HepG2 (cell line): ENCODE data around the gene PCSK6. TPM values are rescaled to one million over a fixed set of nuclear protein-coding genes. Genes with fewer than 3 reads are reported as not detected.

Source experiments
- BRCA1 ChIP-seq: sonication (generic); formaldehyde crosslinking; IDR thresholded peaks from 2 replicates; pipeline ENCODE4 v1.4.0; 2020; ENCODE audit warnings: missing genetic modification reagents
- CCAR2 ChIP-seq: fragments of 200-400 bp; formaldehyde crosslinking; optimal IDR thresholded peaks from 2 replicates; pipeline ENCODE3; 2018; ENCODE audit warnings: low read depth, mild to moderate bottlenecking, low read length, moderate library complexity
- ETV5 ChIP-seq: IDR thresholded peaks from 2 replicates; pipeline ENCODE4 v1.6.1; 2018; ENCODE audit warnings: missing biosample characterization, missing genetic modification reagents, inconsistent platforms, borderline replicate concordance
- HNF4A ChIP-seq: sonication (generic); formaldehyde crosslinking; IDR thresholded peaks from 2 replicates; pipeline ENCODE4 v1.4.0; 2020; ENCODE audit warnings: missing genetic modification reagents
- HNF4G ChIP-seq, 2 experiments: sonication (generic) in 1 of 2; formaldehyde crosslinking in 1 of 2; IDR thresholded peaks; 2 replicates each; pipeline versions ENCODE4 v1.4.0 to v1.6.1; 2011 to 2020; ENCODE audit warnings: borderline replicate concordance in 2 of 2, low read depth in 2 of 2, mild to moderate bottlenecking in 2 of 2, low read length in 1 of 2, missing genetic modification reagents in 1 of 2, moderate library complexity in 1 of 2
- HOXA3 ChIP-seq: sonication (generic); formaldehyde crosslinking; IDR thresholded peaks from 2 replicates; pipeline ENCODE4 v1.5.0; 2020; ENCODE audit warnings: missing genetic modification reagents
- POLR2A ChIP-seq, 2 experiments: IDR thresholded peaks; 2 replicates each; pipeline ENCODE4 v1.6.1; 2011; ENCODE audit warnings: low read depth in 2 of 2, low read length in 2 of 2, mild to moderate bottlenecking in 1 of 2, moderate library complexity in 1 of 2; ENCODE audit not compliant: insufficient read depth in 1 of 2
- SIN3A ChIP-seq: IDR thresholded peaks from 2 replicates; pipeline ENCODE4 v1.6.1; 2011; ENCODE audit warnings: low read depth, mild to moderate bottlenecking, control low read depth, low read length, borderline replicate concordance
- SNAPC2 ChIP-seq: sonication (generic); formaldehyde crosslinking; IDR thresholded peaks from 2 replicates; pipeline ENCODE4 v1.8.1; 2022; ENCODE audit warnings: mild to moderate bottlenecking, missing genetic modification reagents
- SP5 ChIP-seq: IDR thresholded peaks from 2 replicates; pipeline ENCODE4 v1.6.1; 2016; ENCODE audit warnings: low read depth, borderline replicate concordance
- TAF1 ChIP-seq: sonication (generic); formaldehyde crosslinking; IDR thresholded peaks from 2 replicates; pipeline ENCODE4 v1.4.0; 2020; ENCODE audit warnings: missing genetic modification reagents
- TBX2 ChIP-seq: sonication (generic); formaldehyde crosslinking; IDR thresholded peaks from 2 replicates; pipeline ENCODE4 v1.5.0; 2020; ENCODE audit warnings: missing genetic modification reagents, mild to moderate bottlenecking, borderline replicate concordance
- ZEB1 ChIP-seq: IDR thresholded peaks from 2 replicates; pipeline ENCODE4 v1.6.1; 2012; ENCODE audit warnings: mild to moderate bottlenecking, low read depth, inconsistent platforms; ENCODE audit not compliant: insufficient replicate concordance
- ZKSCAN8 ChIP-seq: IDR thresholded peaks from 2 replicates; pipeline ENCODE4 v1.6.1; 2016; ENCODE audit warnings: borderline replicate concordance, missing genetic modification reagents, missing compliant biosample characterization
- ZNF33A ChIP-seq: sonication (generic); formaldehyde crosslinking; IDR thresholded peaks from 2 replicates; pipeline ENCODE4 v1.5.1; 2020; ENCODE audit warnings: missing genetic modification reagents, mild to moderate bottlenecking, moderate library complexity, borderline replicate concordance
- ZNF839 ChIP-seq: sonication (generic); formaldehyde crosslinking; IDR thresholded peaks from 2 replicates; pipeline ENCODE4 v1.4.0; 2020; ENCODE audit warnings: missing genetic modification reagents, mild to moderate bottlenecking, borderline replicate concordance
- ZSCAN29 ChIP-seq: sonication (generic); formaldehyde crosslinking; conservative IDR thresholded peaks from 2 replicates; pipeline ENCODE4 v1.4.0; 2020; ENCODE audit warnings: mild to moderate bottlenecking, missing genetic modification reagents
- polyA plus RNA-seq, 8 experiments: library from polyadenylated mRNA; depleted of rRNA in 3 of 8; stranded (reverse) in 7 of 8; unstranded in 1 of 8; fragments of >200 nt; fragmentation: Illumina TruSeq in 4 of 8; extraction: Trizol in 4 of 8; gene quantifications; 2 replicates each; pipeline versions ENCODE4 v1.2.1 to v1.2.3, GENCODE V29; 2011 to 2016; ENCODE audit warnings: low read depth in 4 of 8, missing spikeins in 1 of 8, mixed read lengths in 1 of 8; ENCODE audit not compliant: insufficient read depth in 1 of 8
- total RNA-seq, 5 experiments: library from RNA; depleted of rRNA; stranded (reverse); fragments of >200 nt; fragmentation: Illumina TruSeq; extraction: Trizol; gene quantifications; 2 replicates each; pipeline ENCODE4 v1.2.3, GENCODE V29; 2016; ENCODE audit warnings: low read depth in 1 of 5
- TF ChIP-seq, protein P1 (sequence below): sonication (generic); formaldehyde crosslinking; IDR thresholded peaks from 2 replicates; pipeline ENCODE4 v1.5.0; 2020; ENCODE audit warnings: mild to moderate bottlenecking, missing genetic modification reagents
- TF ChIP-seq, protein P2 (sequence below): IDR thresholded peaks from 2 replicates; pipeline ENCODE4 v1.6.1; 2016; ENCODE audit warnings: mild to moderate bottlenecking
- TF ChIP-seq, protein P3 (sequence below): IDR thresholded peaks from 2 replicates; pipeline ENCODE4 v1.6.1; 2012; ENCODE audit warnings: inconsistent platforms
- TF ChIP-seq, protein P4 (sequence below): IDR thresholded peaks from 2 replicates; pipeline ENCODE4 v1.6.1; 2016
- TF ChIP-seq, protein P5 (sequence below): sonication (generic); formaldehyde crosslinking; IDR thresholded peaks from 2 replicates; pipeline ENCODE4 v1.4.0; 2020; ENCODE audit warnings: mild to moderate bottlenecking, missing genetic modification reagents
- TF ChIP-seq, protein P6 (sequence below): sonication (generic); formaldehyde crosslinking; IDR thresholded peaks from 2 replicates; pipeline ENCODE4 v1.5.0; 2020; ENCODE audit warnings: missing genetic modification reagents, mild to moderate bottlenecking, borderline replicate concordance

Gene PCSK6
- total and polyA plus RNA-seq, 2 of the 13 experiments (the other 11 are each of a cell fraction or from before 2014, with no cell fraction given), result 56.5 to 155 TPM

DNA sequence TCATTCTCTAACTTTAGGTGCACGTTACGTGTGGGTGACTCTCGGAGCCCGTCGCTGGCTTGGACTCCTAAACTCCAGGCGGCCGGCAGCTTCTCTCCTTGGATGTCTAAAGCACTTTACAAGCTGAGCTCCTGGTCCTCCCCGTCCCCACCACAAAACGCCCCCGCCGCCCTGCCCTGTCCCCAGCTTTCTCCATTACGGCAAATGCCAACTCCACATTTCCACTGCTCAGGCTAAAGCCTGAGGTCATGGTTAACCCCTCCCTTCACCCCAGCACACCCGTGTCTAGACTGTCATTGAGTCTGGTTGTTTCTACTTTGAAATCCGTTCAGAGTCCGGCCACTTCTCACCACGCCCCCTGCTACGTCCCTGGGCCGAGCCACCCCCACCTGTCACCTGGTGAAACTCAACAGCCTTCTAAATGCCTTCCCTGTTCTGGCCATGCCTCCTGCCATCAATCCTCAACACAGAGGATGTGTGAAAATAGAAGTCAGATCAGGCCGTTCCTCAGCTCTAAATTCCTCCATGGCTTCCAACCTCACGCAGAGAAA, 8.1 kb upstream of the PCSK6 start (continued):
- no peak for TF ChIP-seq ETV5 (CRISPR knock-in tag)
- TF ChIP-seq ZEB1, result no peak
- 0 out of 2 replicates have a peak, but pooled peaks have one; percentile 56 for TF ChIP-seq BRCA1 (CRISPR knock-in tag)
- TF ChIP-seq, protein P1, sequence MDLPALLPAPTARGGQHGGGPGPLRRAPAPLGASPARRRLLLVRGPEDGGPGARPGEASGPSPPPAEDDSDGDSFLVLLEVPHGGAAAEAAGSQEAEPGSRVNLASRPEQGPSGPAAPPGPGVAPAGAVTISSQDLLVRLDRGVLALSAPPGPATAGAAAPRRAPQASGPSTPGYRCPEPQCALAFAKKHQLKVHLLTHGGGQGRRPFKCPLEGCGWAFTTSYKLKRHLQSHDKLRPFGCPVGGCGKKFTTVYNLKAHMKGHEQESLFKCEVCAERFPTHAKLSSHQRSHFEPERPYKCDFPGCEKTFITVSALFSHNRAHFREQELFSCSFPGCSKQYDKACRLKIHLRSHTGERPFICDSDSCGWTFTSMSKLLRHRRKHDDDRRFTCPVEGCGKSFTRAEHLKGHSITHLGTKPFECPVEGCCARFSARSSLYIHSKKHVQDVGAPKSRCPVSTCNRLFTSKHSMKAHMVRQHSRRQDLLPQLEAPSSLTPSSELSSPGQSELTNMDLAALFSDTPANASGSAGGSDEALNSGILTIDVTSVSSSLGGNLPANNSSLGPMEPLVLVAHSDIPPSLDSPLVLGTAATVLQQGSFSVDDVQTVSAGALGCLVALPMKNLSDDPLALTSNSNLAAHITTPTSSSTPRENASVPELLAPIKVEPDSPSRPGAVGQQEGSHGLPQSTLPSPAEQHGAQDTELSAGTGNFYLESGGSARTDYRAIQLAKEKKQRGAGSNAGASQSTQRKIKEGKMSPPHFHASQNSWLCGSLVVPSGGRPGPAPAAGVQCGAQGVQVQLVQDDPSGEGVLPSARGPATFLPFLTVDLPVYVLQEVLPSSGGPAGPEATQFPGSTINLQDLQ (CRISPR knock-in tag), result no peak
- TF ChIP-seq HOXA3 (CRISPR knock-in tag), result peak; percentile 60
- no peak for TF ChIP-seq SNAPC2
- TF ChIP-seq ZNF33A (CRISPR knock-in tag), result no peak
- TF ChIP-seq, protein P2, sequence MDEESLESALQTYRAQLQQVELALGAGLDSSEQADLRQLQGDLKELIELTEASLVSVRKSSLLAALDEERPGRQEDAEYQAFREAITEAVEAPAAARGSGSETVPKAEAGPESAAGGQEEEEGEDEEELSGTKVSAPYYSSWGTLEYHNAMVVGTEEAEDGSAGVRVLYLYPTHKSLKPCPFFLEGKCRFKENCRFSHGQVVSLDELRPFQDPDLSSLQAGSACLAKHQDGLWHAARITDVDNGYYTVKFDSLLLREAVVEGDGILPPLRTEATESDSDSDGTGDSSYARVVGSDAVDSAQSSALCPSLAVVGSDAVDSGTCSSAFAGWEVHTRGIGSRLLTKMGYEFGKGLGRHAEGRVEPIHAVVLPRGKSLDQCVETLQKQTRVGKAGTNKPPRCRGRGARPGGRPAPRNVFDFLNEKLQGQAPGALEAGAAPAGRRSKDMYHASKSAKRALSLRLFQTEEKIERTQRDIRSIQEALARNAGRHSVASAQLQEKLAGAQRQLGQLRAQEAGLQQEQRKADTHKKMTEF (CRISPR knock-in tag), result peak; percentile 24; the same call in 1 of the 2 replicates
- TF ChIP-seq ZKSCAN8 (CRISPR knock-in tag), result no peak
- peak; percentile 43; a peak in 2 of 4 replicates for TF ChIP-seq POLR2A (IDR thresholded peaks at IDR 0.05; ENCODE audit: insufficient read depth in 1 of 2, low read depth in 2 of 2, low read length in 2 of 2)
- TF ChIP-seq, protein P3, sequence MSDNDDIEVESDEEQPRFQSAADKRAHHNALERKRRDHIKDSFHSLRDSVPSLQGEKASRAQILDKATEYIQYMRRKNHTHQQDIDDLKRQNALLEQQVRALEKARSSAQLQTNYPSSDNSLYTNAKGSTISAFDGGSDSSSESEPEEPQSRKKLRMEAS, result peak; percentile 41; the same call in 1 of the 2 replicates
- no peak for TF ChIP-seq ZNF839 (CRISPR knock-in tag)
- peak; percentile 69 for TF ChIP-seq TBX2 (CRISPR knock-in tag)
- no peak for TF ChIP-seq CCAR2
- peak; percentile 48; the same call in 1 of the 2 replicates for TF ChIP-seq TAF1 (CRISPR knock-in tag)
- TF ChIP-seq SP5 (CRISPR knock-in tag), result peak; percentile 90
- TF ChIP-seq ZSCAN29 (CRISPR knock-in tag), result peak; percentile 94
- TF ChIP-seq, protein P4, sequence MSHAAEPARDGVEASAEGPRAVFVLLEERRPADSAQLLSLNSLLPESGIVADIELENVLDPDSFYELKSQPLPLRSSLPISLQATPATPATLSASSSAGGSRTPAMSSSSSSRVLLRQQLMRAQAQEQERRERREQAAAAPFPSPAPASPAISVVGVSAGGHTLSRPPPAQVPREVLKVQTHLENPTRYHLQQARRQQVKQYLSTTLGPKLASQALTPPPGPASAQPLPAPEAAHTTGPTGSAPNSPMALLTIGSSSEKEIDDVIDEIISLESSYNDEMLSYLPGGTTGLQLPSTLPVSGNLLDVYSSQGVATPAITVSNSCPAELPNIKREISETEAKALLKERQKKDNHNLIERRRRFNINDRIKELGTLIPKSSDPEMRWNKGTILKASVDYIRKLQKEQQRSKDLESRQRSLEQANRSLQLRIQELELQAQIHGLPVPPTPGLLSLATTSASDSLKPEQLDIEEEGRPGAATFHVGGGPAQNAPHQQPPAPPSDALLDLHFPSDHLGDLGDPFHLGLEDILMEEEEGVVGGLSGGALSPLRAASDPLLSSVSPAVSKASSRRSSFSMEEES (CRISPR knock-in tag), result peak; percentile 34; the same call in 1 of the 2 replicates
- TF ChIP-seq SIN3A, result peak; percentile 66; the same call in 1 of the 2 replicates
- peak; percentile 47; the same call in 1 of the 2 replicates for TF ChIP-seq HNF4G (IDR thresholded peaks at IDR 0.05; ENCODE audit: borderline replicate concordance, low read depth, low read length)
- TF ChIP-seq HNF4G (CRISPR knock-in tag; IDR thresholded peaks at IDR 0.05; ENCODE audit: borderline replicate concordance, low read depth), result no peak
- TF ChIP-seq HNF4A (CRISPR knock-in tag), result peak; percentile 76
- TF ChIP-seq, protein P5, sequence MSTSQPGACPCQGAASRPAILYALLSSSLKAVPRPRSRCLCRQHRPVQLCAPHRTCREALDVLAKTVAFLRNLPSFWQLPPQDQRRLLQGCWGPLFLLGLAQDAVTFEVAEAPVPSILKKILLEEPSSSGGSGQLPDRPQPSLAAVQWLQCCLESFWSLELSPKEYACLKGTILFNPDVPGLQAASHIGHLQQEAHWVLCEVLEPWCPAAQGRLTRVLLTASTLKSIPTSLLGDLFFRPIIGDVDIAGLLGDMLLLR (CRISPR knock-in tag), result 0 out of 2 replicates have a peak, but pooled peaks have one; percentile 28
- TF ChIP-seq, protein P6, sequence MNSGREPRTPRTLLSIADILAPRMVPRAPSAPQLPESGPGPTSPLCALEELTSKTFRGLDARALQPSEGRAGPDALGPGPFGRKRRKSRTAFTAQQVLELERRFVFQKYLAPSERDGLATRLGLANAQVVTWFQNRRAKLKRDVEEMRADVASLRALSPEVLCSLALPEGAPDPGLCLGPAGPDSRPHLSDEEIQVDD (CRISPR knock-in tag), result no peak
